HG03469 (cell line): ENCODE results near the gene TP53I3.
"Not testable (repeated sequence)": the region's sequence is repeated elsewhere in the genome, so short reads cannot be mapped to it uniquely, and the experiment has no call there.

ENCODE experiments used
- ATAC-seq: cut with Tn5 transposase; IDR thresholded peaks from one replicate; pipeline ENCODE4 v1.9.1; 2021; ENCODE audit warnings: mild to moderate bottlenecking, moderate library complexity, moderate number of reproducible peaks; ENCODE audit not compliant: unreplicated experiment

The TP53I3 gene, protein sequence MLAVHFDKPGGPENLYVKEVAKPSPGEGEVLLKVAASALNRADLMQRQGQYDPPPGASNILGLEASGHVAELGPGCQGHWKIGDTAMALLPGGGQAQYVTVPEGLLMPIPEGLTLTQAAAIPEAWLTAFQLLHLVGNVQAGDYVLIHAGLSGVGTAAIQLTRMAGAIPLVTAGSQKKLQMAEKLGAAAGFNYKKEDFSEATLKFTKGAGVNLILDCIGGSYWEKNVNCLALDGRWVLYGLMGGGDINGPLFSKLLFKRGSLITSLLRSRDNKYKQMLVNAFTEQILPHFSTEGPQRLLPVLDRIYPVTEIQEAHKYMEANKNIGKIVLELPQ

DNA sequence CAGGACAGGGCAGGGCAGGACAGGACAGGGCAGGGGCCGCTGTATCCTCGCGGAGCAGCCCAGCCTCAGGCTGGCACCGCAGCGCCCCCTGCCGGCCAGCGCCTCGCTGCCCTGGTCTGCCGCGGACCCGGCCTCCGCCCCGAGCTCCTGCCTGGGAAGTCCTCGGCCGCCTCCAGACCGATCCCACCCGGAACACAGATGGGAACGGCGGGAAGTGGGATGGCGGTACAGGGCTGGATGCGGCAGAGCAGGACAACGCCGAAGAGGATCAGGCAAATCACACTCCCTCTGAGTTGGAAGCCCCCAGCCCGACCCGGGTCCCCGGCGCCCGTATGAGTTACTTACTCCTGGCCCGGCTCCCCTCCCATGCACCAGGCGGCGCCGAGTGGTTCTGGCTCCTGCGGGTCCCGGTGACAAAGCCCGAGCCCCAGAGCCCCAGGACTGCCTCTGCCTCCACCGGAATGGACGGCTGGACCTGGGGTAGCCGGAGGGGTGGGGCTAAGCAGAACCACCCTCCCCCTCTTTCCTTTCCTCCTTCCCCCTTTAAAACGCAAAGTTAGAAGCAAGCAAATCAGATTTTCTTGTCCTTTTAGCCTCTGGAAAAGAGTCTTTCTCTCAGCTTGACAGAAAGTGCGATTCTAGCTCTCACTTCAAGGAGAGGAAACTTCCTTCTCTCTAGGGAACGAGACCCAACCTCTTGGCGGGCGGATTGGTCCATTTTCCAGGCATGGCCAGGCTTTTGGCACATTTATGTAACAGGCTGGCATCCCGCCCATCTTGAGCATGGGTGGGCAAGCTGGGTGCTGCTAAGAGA lies at the start of gene TP53I3:
TP53I3 (minus strand) TSS at position 449 of the 814 bp plus-strand sequence. CDS start 508 bp downstream, outside the sequence.
- peak; percentile 42 for ATAC-seq

DNA sequence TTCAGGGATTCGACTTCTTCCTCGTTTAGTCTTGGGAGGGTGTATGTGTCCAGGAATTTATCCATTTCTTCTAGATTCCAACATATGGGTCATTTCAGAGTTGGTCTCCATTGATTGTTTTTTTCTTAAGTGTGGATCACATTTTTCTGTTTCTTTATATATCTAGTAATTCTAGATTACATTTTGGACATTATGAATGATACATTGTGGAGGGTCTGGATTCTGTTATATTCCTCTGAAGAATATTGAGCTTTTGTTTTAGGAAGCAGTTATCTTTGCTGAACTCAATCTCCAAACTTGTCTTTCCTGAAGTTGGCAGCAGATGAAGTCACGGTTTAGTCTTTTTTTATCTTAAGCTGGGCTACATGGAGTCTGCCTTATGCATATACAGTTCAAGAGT lies 47.9 kb upstream of the TP53I3 start:
- no peak for ATAC-seq

DNA sequence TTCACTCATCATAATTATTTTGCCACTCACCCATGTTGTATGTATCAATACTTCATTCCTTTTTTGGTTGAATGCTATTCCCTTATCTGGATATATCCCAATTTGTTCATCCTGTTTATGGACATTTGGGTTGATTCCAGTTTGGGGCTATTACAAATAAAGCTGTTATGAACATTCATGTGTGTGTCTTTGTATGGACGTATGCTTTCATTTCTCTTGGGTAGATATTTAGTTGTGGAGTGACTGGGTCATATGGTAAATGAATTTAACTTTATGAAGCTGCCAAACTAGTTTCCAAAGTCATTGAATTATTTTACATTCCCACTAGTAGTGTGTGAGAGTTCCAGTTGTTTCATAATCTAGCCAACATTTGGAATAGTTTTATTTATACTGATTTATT lies 41.3 kb upstream of the TP53I3 start:
- ATAC-seq: no peak

GRCh38 chr2:24123922-24124580 lies 39.4 kb upstream of the TP53I3 start:
- ATAC-seq: no peak

DNA sequence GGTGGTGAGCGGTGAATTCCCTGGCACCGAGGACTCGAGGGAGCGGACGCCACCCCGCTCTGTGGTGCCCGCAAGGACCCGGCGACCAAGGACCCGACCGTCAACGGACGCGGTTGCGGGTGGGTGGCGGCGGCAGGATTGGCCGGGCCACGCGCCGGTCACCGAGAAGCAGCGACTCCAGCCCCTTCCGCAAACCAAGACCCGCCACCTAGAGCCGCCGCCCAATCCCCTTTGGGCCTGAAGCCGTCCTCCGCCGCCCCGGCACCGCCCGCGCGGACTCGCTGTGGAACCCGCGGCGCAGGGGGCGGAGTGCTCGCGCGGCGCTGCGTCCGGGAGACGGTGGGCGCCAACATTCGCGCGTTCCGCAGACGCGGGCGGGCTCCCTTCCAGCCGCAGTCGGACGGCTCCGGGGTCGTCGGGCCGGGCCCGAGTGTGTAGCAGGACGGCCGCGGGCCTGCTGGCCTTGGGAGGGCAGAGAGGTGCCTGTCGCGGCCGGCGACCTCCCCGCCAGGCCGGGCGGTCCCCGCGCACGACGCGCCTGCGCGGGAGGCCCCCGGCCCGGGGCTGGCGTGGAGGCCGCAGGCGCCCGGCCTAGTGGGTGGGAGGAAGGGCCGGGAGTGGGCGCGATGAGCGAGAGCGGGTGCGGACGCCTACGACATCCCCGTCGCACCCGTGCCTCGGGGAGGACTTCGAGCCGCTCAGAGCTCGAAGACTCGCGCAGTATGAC lies 38.7 kb upstream of the TP53I3 start, which contains the start of the genes FAM228B and PFN4:
FAM228B (plus strand) TSS at position 275 of the 727 bp plus-strand sequence. CDS start 893 bp downstream, outside the sequence.
PFN4 (minus strand) TSS at position 140 of the 727 bp plus-strand sequence. CDS start 799 bp downstream, outside the sequence.
- peak; percentile 75 for ATAC-seq

DNA sequence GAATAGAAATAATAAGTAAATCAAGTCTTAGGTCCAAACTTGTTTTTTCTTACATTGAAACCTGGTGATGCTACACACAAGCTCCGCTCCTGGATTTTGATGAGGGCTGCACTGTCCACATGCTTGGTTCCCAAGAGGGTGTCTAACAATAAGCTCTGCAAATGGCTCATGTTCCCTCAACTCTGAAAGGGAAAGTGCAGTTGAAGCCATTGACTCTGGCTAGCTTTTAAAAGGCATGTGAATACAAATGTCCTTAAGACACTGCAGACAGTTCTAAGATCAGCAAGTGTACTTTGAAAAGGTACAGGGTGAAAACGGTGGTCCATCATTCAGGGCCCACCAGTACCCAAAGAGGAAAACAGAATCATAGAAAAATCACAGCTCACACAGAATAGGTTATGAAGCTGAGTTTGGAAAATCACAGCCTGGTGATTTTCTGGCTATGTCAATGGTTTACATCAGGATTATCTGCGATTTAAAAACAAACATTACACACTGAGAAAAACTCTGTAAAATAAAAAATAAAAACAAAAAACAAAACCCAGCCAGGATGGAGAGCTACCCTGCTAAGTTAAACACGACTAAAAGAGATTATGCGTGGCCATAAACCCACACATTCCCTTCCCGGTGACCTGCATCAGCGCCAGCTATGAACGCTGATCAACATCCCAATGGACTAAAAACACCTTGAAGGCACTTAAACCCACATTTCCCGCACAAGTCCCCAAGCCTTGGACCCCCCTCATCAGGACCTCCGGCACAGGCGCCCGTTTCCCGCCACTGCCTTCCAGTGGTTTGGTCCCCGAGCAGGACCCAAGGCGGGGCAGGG lies 37.9 kb upstream of the TP53I3 start:
- no peak for ATAC-seq

- no peak for ATAC-seq
These were observed 36.8 kb upstream of the TP53I3 start for GRCh38 chr2:24121469-24121868.

- no peak for ATAC-seq
These were observed 36.4 kb upstream of the TP53I3 start for GRCh38 chr2:24121066-24121465.

DNA sequence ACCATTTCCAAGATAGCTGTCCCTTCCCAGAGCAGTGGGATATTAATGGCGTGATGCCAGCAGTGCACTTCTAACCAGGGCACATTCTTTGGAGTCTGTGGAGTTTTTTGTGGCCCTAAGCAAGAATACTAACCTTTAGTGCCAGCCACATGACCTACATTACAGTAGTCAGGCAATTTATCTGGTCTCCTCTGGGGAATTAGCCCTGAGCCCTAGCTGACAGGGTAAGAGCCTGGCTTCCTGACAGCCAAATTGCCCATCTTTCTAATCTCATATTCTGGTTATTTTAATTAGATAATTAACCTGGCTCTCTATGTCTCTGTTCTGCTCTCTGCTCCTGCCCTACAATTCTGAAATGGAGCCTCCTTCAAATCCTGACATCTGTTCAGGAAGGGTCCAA lies 33.3 kb upstream of the TP53I3 start:
- ATAC-seq: no peak

DNA sequence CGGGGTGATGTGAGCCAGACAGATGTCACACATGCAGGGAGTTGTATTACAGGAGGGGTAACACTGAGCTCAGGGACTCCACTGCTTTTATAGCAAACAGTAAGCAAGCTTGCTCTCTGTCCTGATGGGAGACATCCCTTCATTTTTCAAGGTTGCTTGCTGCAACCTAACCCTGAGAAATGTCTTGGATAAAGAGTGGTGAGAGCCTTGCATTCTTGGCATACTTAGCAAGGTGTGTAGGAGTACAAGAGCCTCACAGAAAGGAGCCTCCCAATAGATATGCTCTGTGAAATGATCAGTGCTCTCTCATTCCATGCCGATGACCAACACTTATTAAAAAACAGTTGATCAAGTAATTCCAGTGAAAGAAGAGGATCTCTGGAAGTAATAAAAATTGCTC lies 30.4 kb upstream of the TP53I3 start:
- ATAC-seq: no peak

DNA sequence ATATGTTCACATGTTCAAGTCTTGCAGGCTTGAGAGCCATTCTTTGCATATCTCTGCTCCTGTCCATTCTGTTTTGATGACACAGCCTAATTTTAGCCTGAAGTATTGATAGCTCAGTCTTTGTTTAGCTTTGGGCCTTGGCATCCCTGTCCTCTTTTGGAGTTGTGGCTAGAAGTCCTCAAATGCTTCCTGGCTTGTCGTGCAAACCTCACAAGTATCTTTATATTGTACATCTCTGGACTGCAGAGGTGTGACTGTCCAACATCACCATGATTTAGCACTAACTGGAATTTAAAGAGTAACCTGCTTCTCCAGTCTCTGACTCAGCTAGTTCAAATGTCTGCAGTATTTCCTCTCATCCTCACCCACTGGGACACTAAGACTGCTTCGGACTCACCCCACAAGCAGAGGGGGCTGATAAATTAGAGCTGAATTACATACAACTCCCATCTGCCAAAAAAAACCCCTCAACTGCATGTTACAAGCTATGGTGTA lies 26.8 kb upstream of the TP53I3 start:
- no peak for ATAC-seq

- ATAC-seq: no peak
These were observed 26.1 kb upstream of the TP53I3 start for GRCh38 chr2:24110660-24111303.

- not testable (repeated sequence) for ATAC-seq
These were observed 24.8 kb upstream of the TP53I3 start for GRCh38 chr2:24109431-24109830.

DNA sequence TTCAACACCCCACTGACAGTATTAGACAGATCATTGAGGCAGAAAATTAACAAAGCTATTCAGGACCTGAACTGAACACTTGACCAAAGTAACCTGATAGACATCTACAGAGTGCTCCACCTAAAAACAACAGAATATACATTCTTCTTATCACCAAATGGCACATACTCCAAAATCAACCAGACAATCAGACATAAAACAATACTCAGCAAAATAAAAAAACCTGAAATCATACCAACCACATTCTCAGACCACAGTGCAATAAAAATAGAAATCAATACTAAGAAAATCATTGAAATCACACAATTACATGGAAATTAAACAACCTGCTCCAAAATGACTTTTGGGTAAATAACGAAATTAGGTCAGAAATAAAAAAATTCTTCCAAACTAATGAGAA lies 22.7 kb upstream of the TP53I3 start:
- no peak for ATAC-seq

DNA sequence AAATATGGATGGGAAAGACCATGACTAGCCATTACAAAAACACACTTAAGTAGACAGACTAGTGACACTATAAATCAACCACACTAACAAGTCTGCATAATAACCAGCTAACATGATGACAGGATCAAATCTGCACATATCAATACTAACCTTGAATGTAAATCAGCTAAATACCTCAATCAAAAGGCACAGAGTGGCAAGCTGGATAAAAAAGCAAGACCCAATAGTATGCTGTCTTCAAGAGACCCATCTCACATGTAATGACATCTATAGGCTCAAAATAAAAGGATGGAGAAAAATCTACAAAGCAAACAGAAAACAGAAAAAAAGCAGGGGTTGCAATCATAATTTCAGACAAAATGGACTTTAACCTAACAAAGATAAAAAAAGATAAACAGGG lies 22.2 kb upstream of the TP53I3 start:
- ATAC-seq: no peak

DNA sequence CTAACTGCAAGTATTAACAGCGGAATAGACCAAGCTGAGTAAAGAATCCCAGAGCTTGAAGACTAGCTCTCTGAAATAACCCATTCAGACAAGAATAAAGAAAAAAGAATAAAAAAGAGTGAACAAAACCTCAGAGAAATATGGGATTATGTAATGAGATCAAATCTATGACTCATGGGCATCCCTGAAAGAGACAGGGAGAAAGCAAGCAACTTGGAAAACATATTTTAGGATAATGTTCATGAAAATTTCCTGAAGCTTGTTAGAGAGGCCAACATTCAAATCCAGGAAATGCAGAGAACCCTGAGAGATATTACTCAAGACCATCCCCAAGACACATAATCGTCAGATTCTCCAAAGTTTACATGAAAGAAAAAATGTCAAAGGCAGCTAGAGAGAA lies 21.2 kb upstream of the TP53I3 start:
- ATAC-seq: no peak

DNA sequence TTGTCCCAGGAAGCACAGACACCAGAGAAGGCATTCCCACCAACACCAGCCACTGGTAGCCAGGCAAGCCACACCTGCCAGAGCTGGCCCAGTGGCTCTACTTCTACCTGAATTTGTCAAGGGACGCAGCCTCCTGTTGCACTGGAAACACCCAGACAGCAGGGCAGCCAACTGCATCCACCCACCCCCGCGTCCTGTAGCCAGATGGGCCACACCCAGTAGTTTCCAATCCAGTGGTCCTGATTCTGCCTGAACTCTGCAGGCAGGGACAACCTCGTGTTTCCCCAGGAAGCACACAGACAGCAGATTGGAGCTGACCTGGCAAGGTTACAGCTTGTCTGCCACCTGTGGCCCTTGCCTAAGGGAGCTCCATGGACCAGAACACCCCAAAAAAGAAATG lies 20.3 kb upstream of the TP53I3 start:
- no peak for ATAC-seq

GRCh38 chr2:24104110-24104650 lies 19.5 kb upstream of the TP53I3 start:
- no peak for ATAC-seq

GRCh38 chr2:24102677-24103076 lies 18.0 kb upstream of the TP53I3 start:
- no peak for ATAC-seq
